Fibroblast of lung (primary cell): Measurements from ENCODE around the gene SMAD4.

Source experiments
- EZH2 ChIP-seq: IDR thresholded peaks from 2 replicates; pipeline ENCODE4 v1.5.1; 2012; ENCODE audit warnings: low read length, control low read depth, mild to moderate bottlenecking; ENCODE audit errors: missing control alignments
- TF ChIP-seq, protein P1 (sequence below), 2 donors: IDR thresholded peaks in 1 of 2; conservative IDR thresholded peaks in 1 of 2; 1 replicate in 1 of 2; 2 replicates in 1 of 2; pipeline ENCODE4 v1.5.1; 2011 to 2012; ENCODE audit warnings: low read length in 2 of 2, control low read depth in 1 of 2, inconsistent platforms in 1 of 2, low read depth in 1 of 2, mild to moderate bottlenecking in 1 of 2

GRCh38 chr18:51068105-51068504 lies 38.1 kb downstream of the SMAD4 start:
- TF ChIP-seq, protein P1, sequence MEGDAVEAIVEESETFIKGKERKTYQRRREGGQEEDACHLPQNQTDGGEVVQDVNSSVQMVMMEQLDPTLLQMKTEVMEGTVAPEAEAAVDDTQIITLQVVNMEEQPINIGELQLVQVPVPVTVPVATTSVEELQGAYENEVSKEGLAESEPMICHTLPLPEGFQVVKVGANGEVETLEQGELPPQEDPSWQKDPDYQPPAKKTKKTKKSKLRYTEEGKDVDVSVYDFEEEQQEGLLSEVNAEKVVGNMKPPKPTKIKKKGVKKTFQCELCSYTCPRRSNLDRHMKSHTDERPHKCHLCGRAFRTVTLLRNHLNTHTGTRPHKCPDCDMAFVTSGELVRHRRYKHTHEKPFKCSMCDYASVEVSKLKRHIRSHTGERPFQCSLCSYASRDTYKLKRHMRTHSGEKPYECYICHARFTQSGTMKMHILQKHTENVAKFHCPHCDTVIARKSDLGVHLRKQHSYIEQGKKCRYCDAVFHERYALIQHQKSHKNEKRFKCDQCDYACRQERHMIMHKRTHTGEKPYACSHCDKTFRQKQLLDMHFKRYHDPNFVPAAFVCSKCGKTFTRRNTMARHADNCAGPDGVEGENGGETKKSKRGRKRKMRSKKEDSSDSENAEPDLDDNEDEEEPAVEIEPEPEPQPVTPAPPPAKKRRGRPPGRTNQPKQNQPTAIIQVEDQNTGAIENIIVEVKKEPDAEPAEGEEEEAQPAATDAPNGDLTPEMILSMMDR (conservative IDR thresholded peaks at IDR 0.05 in 1 of 2, IDR thresholded peaks at IDR 0.05 in 1 of 2; ENCODE audit: low read depth in 1 of 2, low read length in 2 of 2): no peak
- no peak for TF ChIP-seq EZH2
